Activated T-helper 1 cell treated with anti-CD3 and anti-CD28 coated beads, Interleukin-2, amount 50 U/mL, for 16 hours (primary cell): ENCODE measurements around the gene SLC22A13.
"Not testable (repeated sequence)": the region's sequence is repeated elsewhere in the genome, so short reads cannot be mapped to it uniquely, and the experiment has no call there.

ENCODE experiments used
- DNase-seq, 2 donors: peaks; one replicate each; pipeline ENCODE4 v3.0.0-alpha.2; 2020; ENCODE audit warnings: low read depth in 1 of 2, low spot score in 1 of 2

The SLC22A13 gene, protein sequence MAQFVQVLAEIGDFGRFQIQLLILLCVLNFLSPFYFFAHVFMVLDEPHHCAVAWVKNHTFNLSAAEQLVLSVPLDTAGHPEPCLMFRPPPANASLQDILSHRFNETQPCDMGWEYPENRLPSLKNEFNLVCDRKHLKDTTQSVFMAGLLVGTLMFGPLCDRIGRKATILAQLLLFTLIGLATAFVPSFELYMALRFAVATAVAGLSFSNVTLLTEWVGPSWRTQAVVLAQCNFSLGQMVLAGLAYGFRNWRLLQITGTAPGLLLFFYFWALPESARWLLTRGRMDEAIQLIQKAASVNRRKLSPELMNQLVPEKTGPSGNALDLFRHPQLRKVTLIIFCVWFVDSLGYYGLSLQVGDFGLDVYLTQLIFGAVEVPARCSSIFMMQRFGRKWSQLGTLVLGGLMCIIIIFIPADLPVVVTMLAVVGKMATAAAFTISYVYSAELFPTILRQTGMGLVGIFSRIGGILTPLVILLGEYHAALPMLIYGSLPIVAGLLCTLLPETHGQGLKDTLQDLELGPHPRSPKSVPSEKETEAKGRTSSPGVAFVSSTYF

DNA sequence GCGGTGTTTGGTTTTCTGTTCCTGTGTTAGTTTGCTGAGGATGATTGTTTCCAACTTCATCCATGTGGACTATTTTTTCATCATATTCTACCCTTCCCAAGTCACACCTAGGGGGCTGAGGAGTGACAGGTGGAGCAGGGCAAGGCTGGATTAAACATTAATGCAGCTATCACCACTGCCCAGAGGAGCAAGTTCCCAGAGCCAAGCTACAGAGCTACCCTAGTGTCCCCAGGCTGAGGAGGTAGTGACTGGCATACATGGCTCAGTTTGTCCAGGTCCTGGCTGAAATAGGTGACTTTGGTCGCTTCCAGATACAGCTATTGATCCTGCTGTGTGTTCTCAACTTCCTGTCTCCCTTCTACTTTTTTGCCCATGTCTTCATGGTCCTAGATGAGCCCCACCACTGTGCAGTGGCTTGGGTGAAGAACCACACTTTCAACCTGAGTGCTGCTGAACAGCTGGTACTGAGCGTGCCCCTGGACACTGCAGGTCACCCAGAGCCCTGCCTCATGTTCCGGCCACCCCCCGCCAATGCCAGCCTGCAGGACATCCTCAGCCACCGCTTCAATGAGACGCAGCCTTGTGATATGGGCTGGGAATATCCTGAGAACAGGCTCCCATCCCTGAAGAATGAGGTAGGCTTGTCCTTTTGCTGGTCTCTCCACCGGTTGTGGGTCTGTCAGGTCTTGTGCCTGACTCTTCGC lies at the start of gene SLC22A13:
TSS of gene SLC22A13 (plus strand) at position 209 of the 704 bp plus-strand sequence. CDS start at position 258, 49 bp downstream.
- DNase-seq = no peak

DNA sequence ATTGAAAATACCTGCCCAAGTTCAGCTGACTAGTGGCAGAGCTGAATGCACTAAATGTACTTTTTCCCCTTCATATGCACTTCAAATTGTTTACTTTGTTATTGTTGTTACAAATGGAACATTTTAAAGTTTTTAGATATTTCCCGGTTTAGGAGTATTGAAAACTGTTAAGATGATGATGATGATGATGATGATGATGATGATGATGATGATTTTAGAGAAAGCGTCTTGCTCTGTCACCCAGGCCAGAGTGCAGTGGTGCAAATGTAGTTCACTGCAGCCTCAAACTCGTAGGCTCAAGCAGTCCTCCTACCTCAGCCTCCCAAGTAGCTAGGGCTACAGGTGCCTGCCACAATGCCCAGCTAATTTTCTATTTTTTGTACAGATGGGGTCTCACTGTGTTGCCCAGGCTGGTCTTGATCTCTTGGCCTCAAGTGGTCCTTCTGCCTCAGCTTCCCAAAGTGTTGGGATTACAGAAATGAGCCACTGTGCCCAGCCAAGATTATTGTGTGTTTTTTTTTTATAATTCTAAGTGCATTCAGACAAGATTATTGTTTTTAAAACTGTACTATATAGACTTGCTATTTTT lies 45.9 kb upstream of the SLC22A13 start:
- DNase-seq = no peak

- no peak for DNase-seq
Observed at GRCh38 chr3:38221005-38221404, 44.6 kb upstream of the SLC22A13 start.

DNA sequence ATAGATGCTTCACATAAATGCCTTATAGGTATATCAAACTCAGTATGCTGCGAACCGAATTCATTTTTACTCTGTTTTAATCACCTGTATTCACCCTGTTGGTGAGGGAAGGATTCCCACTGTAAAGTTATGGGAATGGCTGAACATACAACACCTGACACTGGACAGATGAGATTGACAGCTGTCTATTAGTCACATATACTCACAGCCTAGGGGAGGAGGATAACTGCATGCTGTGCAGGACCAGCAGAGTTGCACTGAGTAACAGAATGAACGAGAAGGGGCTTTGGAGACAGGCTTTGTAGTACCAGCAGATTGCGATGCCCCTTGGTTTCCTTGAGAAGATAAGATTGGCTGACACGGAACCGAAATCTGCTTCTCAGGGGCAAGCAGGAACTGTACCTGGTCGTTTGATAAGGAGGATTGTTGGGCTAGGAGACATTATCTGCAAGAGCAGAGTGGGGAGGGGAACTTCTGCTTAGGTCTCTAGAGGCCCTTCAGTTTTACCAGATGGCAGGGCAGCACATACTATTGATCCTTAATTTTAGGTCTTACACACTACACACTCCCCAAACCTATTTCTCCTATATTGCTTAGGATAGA lies 43.5 kb upstream of the SLC22A13 start:
- DNase-seq = no peak

- no peak for DNase-seq
Observed at GRCh38 chr3:38224357-38224756, 41.3 kb upstream of the SLC22A13 start.

DNA sequence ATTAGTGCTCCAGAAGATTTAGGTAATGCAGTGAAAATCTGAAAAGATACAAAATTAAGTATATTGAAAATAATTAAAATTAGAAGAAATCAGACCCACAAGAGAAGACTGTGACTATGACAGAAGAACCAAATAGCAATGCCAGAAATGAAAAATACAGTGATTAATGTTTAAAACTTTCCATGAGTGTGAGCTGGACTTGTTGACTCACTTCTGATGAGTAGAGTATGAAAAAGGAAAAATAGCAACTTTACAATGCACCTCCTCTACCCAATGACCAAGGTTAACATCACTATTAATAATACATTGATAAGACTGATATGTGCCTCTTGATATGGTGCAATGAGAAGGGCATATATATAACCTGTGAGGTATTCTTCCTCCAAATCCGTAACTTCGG lies 39.3 kb upstream of the SLC22A13 start:
- no peak for DNase-seq

GRCh38 chr3:38227989-38228388 lies 37.6 kb upstream of the SLC22A13 start:
- no peak for DNase-seq

DNA sequence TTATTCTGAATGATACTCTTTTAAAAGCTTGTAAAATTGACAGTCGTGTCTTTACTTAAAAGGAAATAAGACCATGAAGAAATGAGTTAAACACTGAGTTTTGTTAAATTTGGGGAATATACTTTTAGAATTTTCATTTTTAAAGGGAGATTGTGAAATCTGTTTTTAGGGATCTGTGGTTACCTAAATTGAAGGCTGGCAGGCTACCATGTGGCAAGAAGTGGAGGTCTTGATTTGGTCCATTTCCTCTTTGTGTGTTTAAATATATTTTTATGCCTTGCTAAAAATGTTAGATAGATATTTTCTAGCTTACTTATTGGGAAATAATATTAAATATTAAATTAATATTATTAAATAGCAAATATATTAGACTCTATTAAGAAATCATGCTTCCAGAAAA lies 36.6 kb upstream of the SLC22A13 start:
- DNase-seq = no peak

GRCh38 chr3:38232701-38233100 lies 32.9 kb upstream of the SLC22A13 start:
- DNase-seq = no peak

GRCh38 chr3:38235466-38235865 lies 30.1 kb upstream of the SLC22A13 start:
- DNase-seq = no peak

DNA sequence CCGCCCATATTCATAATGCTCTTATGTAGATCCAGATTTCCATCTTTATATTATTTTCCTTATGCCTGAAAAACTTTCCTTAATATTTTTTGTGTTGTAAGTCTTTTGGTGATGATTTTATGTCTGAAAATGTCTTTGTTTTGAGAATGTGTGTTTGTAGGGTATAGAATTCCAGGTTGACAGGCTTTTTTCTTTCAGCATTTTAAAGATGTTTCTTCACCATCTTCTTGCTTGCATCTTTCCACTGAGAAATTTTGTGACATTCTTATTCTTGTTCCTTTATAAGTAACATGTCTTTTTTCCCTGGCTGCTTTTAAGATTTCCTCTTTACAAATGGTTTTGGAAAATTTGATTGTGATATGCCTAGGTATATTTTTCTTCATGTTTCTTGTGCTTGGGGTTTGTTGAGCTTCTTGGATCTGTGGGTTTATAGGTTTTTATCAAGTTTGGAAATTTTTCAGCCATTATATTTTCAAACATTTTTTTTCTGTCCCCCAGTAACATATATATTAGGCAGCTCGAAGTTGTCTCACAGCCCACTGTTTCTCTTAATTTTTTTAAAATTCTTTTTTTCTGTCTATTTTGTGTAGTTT lies 27.1 kb upstream of the SLC22A13 start:
- DNase-seq = no peak

DNA sequence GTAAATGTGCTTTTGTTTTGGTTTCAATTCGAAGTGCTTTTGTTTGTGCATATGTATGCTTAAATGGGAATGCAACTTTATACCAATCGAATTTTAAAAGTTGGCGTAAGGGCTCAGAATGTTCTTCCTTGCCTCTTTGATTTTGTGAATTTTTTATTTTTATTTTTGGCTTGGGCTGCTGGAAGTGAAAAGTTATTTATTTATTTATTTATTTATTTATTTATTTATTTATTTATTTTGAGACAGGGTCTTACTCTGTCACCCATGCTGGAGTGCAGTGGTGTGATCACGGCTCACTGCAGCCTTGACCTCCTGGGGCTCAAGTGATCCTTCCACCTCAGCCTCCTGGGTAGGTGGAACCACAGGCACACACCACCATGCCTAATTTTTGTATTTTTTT lies 22.8 kb upstream of the SLC22A13 start:
- DNase-seq = not testable (repeated sequence)

- no peak for DNase-seq
Observed at GRCh38 chr3:38245930-38246329, 19.7 kb upstream of the SLC22A13 start.

GRCh38 chr3:38247366-38248035 lies 18.1 kb upstream of the SLC22A13 start:
- no peak for DNase-seq

DNA sequence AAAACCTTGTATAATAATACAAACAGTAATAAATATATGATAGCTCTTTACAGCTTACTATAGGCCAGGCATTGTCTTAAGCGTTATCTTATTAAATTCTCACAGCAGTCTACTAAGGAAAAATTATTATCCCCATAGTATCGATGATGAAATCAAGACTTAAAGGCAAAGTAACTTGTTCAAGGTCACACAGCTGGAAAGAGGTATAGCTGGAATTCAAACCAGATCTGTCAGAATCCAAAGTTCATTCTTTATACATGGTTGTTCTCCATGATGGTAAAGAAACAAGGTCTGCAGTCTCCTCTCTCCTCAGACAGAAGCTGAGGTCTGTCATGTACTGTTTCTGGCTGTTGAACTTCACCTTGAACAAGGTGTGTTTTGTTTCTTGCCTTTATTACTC lies 15.4 kb upstream of the SLC22A13 start:
- DNase-seq = no peak

DNA sequence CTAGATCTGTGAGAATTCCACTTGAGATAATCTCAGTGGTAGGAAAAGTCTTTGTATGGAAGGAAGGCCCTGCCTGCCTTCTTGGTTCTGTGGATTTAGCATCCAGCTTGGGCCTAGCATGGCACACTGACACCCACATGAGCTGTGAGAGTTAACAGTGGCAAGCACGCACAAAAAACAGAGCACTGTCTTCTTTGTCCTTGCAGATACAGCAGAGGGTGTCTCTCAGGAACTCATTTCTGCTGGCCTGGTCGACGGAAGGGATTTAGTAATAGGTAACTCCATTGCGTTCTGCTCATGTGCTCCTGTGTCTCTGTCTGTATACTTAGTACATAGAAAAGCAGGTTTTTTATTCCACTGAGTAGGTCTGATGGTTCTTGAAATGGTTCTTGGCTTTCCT lies 14.4 kb upstream of the SLC22A13 start:
- no peak for DNase-seq

- DNase-seq = no peak
Observed at GRCh38 chr3:38253704-38254103, 11.9 kb upstream of the SLC22A13 start.

- DNase-seq = no peak
Observed at GRCh38 chr3:38254872-38255271, 10.7 kb upstream of the SLC22A13 start.

GRCh38 chr3:38255627-38256026 lies 10.0 kb upstream of the SLC22A13 start:
- DNase-seq = no peak

DNA sequence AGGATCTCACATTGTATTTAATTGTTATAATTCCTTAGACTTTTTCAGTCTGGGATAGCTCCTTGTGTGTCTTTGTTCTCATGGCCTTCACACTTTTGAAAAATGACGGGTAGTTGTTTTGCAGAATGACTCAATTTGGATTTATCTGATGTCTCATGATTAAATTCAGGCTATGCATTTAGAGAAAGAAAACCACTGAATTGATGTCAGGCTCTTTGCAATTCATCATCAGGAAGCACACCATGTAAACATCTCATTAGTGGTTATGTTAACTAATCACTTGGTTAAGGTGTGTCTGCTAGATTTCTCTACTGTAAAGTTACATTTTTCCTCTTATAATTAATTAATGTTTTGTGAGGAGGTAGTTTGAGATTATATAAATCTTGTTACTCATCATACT lies 8.0 kb upstream of the SLC22A13 start:
- no peak for DNase-seq

DNA sequence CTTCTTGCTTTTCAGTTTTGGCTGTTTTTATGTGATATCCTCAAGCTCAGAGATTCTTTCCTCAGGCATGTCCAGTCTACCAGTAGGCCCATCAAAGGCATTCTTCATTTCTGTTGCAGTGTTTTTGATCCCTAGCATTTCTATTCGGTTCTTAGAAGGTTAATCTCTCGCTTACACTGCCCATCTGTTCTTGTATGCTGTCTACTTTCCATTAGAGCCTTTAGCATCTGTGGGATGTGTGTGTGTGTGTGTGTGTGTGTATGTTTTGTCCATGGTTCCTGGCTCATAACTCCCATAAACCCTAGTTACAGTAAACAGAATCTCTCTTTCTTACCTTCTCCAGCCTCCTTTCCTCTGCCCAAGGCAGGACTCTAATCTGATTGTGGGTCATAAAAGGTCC lies 5.1 kb upstream of the SLC22A13 start:
- DNase-seq = no peak
